Measurements from ENCODE around the gene APEH.

The APEH gene

DNA sequence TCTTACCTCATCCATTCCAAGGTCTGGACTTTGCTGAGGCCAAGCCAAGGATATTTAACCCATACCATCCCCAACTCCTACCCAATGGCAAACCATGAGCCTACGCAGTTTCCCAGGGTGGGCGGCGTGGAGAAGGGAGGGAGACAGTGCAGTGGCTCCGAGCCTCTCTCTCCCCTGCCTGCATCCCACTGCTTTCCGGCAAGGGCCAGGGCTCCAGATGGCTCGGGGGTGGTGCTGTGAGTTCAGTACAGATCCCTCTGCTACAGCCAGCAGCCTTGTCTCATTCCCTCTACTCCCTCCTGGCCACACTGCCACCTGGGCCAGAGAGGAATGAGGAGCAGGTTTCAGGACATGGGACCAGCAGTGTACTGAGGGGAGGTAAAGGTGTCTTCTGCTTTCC, 44.3 kb upstream of the APEH start:
- CTCF ChIA-PET, result no interaction called here
- no peak overlapping the region for H3K27ac ChIP-seq (ENCODE audit: extremely low read depth, low read depth, low read length)
- TF ChIP-seq EGR2 (tag by site-specific recombination; IDR thresholded peaks at IDR 0.05; ENCODE audit: low read depth) (peak; percentile 90), ZFHX2 (tag by site-specific recombination; conservative IDR thresholded peaks at IDR 0.05) (peak; percentile 70), ZNF621 (tag by site-specific recombination; IDR thresholded peaks at IDR 0.05) (no peak), GLI4 (tag by site-specific recombination; IDR thresholded peaks at IDR 0.05) (no peak)
- TF ChIP-seq, protein P1, sequence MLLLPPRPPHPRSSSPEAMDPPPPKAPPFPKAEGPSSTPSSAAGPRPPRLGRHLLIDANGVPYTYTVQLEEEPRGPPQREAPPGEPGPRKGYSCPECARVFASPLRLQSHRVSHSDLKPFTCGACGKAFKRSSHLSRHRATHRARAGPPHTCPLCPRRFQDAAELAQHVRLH (tag by site-specific recombination; IDR thresholded peaks at IDR 0.05), result no peak
- TF ChIP-seq, protein P2, sequence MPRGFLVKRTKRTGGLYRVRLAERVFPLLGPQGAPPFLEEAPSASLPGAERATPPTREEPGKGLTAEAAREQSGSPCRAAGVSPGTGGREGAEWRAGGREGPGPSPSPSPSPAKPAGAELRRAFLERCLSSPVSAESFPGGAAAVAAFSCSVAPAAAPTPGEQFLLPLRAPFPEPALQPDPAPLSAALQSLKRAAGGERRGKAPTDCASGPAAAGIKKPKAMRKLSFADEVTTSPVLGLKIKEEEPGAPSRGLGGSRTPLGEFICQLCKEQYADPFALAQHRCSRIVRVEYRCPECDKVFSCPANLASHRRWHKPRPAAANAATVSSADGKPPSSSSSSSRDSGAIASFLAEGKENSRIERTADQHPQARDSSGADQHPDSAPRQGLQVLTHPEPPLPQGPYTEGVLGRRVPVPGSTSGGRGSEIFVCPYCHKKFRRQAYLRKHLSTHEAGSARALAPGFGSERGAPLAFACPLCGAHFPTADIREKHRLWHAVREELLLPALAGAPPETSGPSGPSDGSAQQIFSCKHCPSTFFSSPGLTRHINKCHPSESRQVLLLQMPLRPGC (tag by site-specific recombination; IDR thresholded peaks at IDR 0.05), result no peak

DNA sequence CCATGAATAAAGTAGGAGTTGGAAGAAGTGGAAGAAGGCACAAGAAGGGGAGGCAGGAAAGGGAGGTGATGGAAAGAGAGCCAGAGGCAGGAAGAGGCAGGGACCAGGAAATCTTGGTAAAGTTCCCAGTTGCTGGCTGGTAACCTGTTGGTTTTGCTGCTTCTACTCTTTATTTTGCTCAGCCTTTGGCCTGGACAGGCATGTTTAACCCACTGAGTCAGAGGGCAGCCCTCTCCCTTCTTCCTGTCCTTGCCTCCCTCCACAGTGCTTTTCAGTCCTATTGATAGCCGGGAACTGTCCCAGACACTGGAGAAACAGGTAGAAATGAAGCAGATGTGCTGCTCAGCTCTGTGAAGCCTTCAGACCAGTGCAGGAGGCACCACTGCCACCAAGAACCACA, 43.4 kb upstream of the APEH start:
- TF ChIP-seq ZNF404 (tag by site-specific recombination; IDR thresholded peaks at IDR 0.05) (no peak), KLF9 (tag by site-specific recombination; IDR thresholded peaks at IDR 0.05; ENCODE audit: low read depth) (no peak), ZNF768 (tag by site-specific recombination; IDR thresholded peaks at IDR 0.05) (no peak), ZNF350 (tag by site-specific recombination; IDR thresholded peaks at IDR 0.05) (no peak), ZBTB20 (tag by site-specific recombination; IDR thresholded peaks at IDR 0.05) (no peak), ZBTB7A (tag by site-specific recombination; IDR thresholded peaks at IDR 0.05; ENCODE audit: low read depth) (no peak), ZNF292 (tag by site-specific recombination; IDR thresholded peaks at IDR 0.05; ENCODE audit: borderline replicate concordance, low read depth) (no peak), ZNF2 (tag by site-specific recombination; IDR thresholded peaks at IDR 0.05) (no peak), YY2 (tag by site-specific recombination; IDR thresholded peaks at IDR 0.05) (no peak), ZNF214 (tag by site-specific recombination; IDR thresholded peaks at IDR 0.05; ENCODE audit: borderline replicate concordance) (no peak)
- TF ChIP-seq, protein P3, sequence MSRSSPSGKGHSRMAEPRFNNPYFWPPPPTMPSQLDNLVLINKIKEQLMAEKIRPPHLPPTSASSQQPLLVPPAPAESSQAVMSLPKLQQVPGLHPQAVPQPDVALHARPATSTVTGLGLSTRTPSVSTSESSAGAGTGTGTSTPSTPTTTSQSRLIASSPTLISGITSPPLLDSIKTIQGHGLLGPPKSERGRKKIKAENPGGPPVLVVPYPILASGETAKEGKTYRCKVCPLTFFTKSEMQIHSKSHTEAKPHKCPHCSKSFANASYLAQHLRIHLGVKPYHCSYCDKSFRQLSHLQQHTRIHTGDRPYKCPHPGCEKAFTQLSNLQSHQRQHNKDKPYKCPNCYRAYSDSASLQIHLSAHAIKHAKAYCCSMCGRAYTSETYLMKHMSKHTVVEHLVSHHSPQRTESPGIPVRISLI (tag by site-specific recombination; IDR thresholded peaks at IDR 0.05), result no peak
- H3K36me3 ChIP-seq (ENCODE audit: control insufficient read depth in 2 of 2, insufficient read depth in 1 of 2, low read length in 2 of 2), result peaks cover 0 to 3% of the 10 kb centered on the region in 2 experiments; a peak in 1 of 3 replicates
- H3K4me3 ChIP-seq (ENCODE audit: low read depth, low read length), result no peak overlapping the region
- no peaks in the 10 kb centered on the region for H3K4me1 ChIP-seq (ENCODE audit: control insufficient read depth, insufficient read depth, low read length)
- H3K9me3 ChIP-seq (ENCODE audit: control insufficient read depth, insufficient read depth, low read depth, low read length), result no peaks in the 10 kb centered on the region
- H3K27ac ChIP-seq (ENCODE audit: extremely low read depth, low read depth, low read length), result no peak overlapping the region
- ChIA-PET POLR2A (no interaction called here), CTCF (no interaction called here)

More for the DNA sequence above, 44.3 kb upstream of the APEH start:
- POLR2A ChIA-PET, result interaction anchor here (0.6 kb wide), 1 partner anchor 370 kb away, joined by 3 read pairs; no protein-coding TSS in a partner anchor
- no peaks in the 10 kb centered on the region for H3K4me1 ChIP-seq (ENCODE audit: control insufficient read depth, insufficient read depth, low read length)
- peaks cover 0 to 9% of the 10 kb centered on the region in 2 experiments; a peak in 1 of 3 replicates for H3K36me3 ChIP-seq (ENCODE audit: control insufficient read depth in 2 of 2, insufficient read depth in 1 of 2, low read length in 2 of 2)
- no peaks in the 10 kb centered on the region for H3K9me3 ChIP-seq (ENCODE audit: control insufficient read depth, insufficient read depth, low read depth, low read length)
- H3K4me3 ChIP-seq (ENCODE audit: low read depth, low read length), result no peak overlapping the region

DNA sequence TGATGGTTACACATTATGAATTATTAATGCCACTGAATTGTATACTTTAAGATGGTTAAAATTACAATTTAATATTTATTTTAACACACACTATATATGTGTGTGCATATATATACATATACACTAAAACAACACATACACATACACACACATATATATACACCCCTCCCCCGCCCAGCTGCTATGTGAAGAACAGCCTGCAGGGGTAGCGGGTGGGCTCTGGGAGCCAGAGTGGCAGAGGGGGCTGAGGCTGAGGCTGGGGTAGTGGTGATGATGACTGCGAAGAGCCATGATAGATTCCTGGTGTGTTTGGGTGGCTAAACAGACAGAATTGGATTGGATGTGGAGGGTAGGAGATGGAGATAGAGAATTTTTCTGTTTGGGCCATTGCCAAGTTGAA, 39.4 kb upstream of the APEH start:
- no peaks in the 10 kb centered on the region for H3K36me3 ChIP-seq (ENCODE audit: control insufficient read depth in 2 of 2, insufficient read depth in 1 of 2, low read length in 2 of 2)
- H3K9me3 ChIP-seq (ENCODE audit: control insufficient read depth, insufficient read depth, low read depth, low read length), result no peaks in the 10 kb centered on the region
- CTCF ChIA-PET, result no interaction called here
- H3K4me1 ChIP-seq (ENCODE audit: control insufficient read depth, insufficient read depth, low read length), result no peaks in the 10 kb centered on the region
- no peak overlapping the region for H3K4me3 ChIP-seq (ENCODE audit: low read depth, low read length)
- POLR2A ChIA-PET, result no interaction called here
- no peak overlapping the region for H3K27ac ChIP-seq (ENCODE audit: extremely low read depth, low read depth, low read length)
- no peak for TF ChIP-seq ZBTB21 (tag by site-specific recombination; IDR thresholded peaks at IDR 0.05)
- no peak for TF ChIP-seq ZNF596 (tag by site-specific recombination; IDR thresholded peaks at IDR 0.05)
- no peak for TF ChIP-seq ZFP3 (tag by site-specific recombination; IDR thresholded peaks at IDR 0.05; ENCODE audit: low read depth)
- TF ChIP-seq, protein P4, sequence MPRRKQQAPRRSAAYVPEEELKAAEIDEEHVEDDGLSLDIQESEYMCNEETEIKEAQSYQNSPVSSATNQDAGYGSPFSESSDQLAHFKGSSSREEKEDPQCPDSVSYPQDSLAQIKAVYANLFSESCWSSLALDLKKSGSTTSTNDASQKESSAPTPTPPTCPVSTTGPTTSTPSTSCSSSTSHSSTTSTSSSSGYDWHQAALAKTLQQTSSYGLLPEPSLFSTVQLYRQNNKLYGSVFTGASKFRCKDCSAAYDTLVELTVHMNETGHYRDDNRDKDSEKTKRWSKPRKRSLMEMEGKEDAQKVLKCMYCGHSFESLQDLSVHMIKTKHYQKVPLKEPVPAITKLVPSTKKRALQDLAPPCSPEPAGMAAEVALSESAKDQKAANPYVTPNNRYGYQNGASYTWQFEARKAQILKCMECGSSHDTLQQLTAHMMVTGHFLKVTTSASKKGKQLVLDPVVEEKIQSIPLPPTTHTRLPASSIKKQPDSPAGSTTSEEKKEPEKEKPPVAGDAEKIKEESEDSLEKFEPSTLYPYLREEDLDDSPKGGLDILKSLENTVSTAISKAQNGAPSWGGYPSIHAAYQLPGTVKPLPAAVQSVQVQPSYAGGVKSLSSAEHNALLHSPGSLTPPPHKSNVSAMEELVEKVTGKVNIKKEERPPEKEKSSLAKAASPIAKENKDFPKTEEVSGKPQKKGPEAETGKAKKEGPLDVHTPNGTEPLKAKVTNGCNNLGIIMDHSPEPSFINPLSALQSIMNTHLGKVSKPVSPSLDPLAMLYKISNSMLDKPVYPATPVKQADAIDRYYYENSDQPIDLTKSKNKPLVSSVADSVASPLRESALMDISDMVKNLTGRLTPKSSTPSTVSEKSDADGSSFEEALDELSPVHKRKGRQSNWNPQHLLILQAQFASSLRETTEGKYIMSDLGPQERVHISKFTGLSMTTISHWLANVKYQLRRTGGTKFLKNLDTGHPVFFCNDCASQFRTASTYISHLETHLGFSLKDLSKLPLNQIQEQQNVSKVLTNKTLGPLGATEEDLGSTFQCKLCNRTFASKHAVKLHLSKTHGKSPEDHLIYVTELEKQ (tag by site-specific recombination; IDR thresholded peaks at IDR 0.05; ENCODE audit: borderline replicate concordance), result no peak
- TF ChIP-seq ZNF600 (tag by site-specific recombination; IDR thresholded peaks at IDR 0.05), result no peak
- no peak for TF ChIP-seq TCF7L2 (IDR thresholded peaks at IDR 0.05; ENCODE audit: borderline replicate concordance, low read depth, low read length)
- no peak for TF ChIP-seq REPIN1 (tag by site-specific recombination; IDR thresholded peaks at IDR 0.05; ENCODE audit: low read depth)
- TF ChIP-seq, protein P5, sequence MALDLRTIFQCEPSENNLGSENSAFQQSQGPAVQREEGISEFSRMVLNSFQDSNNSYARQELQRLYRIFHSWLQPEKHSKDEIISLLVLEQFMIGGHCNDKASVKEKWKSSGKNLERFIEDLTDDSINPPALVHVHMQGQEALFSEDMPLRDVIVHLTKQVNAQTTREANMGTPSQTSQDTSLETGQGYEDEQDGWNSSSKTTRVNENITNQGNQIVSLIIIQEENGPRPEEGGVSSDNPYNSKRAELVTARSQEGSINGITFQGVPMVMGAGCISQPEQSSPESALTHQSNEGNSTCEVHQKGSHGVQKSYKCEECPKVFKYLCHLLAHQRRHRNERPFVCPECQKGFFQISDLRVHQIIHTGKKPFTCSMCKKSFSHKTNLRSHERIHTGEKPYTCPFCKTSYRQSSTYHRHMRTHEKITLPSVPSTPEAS (tag by site-specific recombination; IDR thresholded peaks at IDR 0.05), result no peak
